NT2/D1 (cell line): Measurements from ENCODE around the gene LEFTY1.

Experiments used
- SUZ12 ChIP-seq: IDR thresholded peaks from 2 replicates; pipeline ENCODE4 v1.6.1; 2011; ENCODE audit not compliant: insufficient read length, insufficient read depth; ENCODE audit errors: extremely low read depth
- YY1 ChIP-seq: IDR thresholded peaks from 2 replicates; pipeline ENCODE4 v1.6.1; 2011; ENCODE audit not compliant: insufficient read length, insufficient read depth

DNA sequence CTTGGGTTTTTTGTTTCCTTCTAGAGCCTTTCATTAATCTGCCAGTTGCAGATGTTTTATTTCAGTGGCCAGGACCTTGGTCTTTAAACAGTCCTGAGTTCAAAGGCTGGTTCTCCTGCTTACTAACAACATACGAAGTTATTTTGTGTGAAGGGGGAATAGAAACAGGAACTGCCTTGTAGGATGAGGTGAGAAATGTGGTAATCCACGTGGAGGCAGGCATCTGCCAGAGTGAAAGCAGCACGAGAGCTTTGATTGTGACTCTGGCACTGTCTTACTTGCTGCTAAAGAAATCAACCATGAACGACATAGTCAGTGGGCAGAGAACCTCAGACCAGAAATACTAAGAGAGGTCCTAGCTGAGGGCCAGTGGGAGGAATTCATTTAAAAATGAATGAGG is 37.1 kb downstream of the LEFTY1 start:
- TF ChIP-seq YY1 (no peak), SUZ12 (no peak)
